Measurements from ENCODE around the gene VANGL1.

The VANGL1 gene

DNA sequence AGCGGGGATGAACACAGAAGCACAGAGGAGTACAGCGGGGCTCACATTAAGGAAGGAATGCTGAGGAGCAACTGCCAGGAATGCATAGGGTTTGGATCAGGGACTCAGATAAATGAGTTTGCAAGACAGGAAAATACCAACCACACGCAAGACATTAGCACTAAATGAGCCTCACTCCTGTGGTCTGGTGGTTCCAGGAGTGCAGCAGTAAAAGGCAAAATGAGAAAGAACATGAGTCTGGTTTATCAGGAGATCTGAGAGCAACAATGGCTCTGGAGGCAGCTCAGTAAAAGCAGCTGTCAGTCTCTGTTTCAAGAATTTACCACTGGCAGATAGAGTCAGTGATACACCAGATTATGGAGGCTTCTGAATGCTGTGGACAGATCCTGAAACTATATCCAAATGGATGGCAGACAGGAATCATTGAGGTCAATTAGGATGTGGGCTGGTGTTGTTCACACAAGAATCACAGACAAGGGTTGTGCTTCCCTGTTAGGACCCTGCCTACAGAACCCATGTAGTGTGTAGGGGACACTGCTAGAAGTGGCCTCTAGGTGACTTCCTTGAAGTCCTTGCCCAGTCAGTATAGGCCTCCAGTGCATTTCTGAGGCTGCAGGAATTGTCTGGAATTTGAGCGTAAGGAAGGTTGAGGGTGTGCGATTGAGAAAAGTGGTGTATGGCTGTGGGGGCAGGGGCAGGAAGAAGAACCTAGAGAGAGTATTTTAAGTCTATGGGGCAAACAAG is 76.4 kb downstream of the VANGL1 start:
- Histone ChIP-seq H3K9ac (no peak overlapping the region), H3K27ac (no peak overlapping the region), H3K79me2 (ENCODE audit: insufficient read depth, low read depth) (no peaks in the 10 kb centered on the region), H3K27me3 (ENCODE audit: insufficient read depth, low read depth) (no peaks in the 10 kb centered on the region), H3K4me3 (IDR thresholded peaks at IDR 0.05; ENCODE audit: insufficient read depth, low read depth, low read length) (no peak overlapping the region), H3K36me3 (ENCODE audit: insufficient read depth) (no peaks in the 10 kb centered on the region), H3K4me2 (no peak overlapping the region), H4K20me1 (ENCODE audit: insufficient read depth) (no peaks in the 10 kb centered on the region), H3K4me1 (ENCODE audit: low read depth, poor library complexity, severe bottlenecking) (no peaks in the 10 kb centered on the region), H2AFZ (ENCODE audit: low read depth) (no peak overlapping the region)
- no peak for TF ChIP-seq CTCF (conservative IDR thresholded peaks at IDR 0.05; ENCODE audit: low read depth, low read length)

DNA sequence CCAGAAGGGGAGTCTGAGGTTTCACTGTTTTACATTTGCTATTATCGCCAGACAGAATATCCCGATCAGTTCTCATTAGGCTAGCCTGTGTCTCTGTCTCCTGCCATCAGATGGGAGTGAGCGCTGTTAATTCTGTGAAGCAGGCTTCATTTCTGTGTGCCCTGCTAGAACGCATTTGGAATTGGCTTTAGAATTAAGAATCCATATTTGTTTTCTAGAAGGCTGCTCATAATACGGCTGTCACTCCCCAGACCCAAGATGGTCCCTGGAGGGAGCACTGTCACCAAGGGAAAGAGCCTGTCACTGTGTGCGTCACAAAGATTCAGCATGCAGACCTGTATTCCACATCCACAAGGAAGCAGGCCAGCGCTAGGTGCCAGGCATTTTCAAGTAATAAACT is 77.5 kb downstream of the VANGL1 start:
- H3K9ac ChIP-seq = no peak overlapping the region
- H2AFZ ChIP-seq (ENCODE audit: low read depth) = no peak overlapping the region
- H3K4me2 ChIP-seq = no peak overlapping the region
- no peak overlapping the region for H3K4me3 ChIP-seq (IDR thresholded peaks at IDR 0.05; ENCODE audit: insufficient read depth, low read depth, low read length)
- H3K27ac ChIP-seq = no peak overlapping the region
- H3K79me2 ChIP-seq (ENCODE audit: insufficient read depth, low read depth) = no peaks in the 10 kb centered on the region
- no peaks in the 10 kb centered on the region for H3K27me3 ChIP-seq (ENCODE audit: insufficient read depth, low read depth)
- TF ChIP-seq CTCF (conservative IDR thresholded peaks at IDR 0.05; ENCODE audit: low read depth, low read length) = no peak
- H3K36me3 ChIP-seq (ENCODE audit: insufficient read depth) = no peaks in the 10 kb centered on the region
- no peaks in the 10 kb centered on the region for H3K4me1 ChIP-seq (ENCODE audit: low read depth, poor library complexity, severe bottlenecking)
- no peaks in the 10 kb centered on the region for H4K20me1 ChIP-seq (ENCODE audit: insufficient read depth)

DNA sequence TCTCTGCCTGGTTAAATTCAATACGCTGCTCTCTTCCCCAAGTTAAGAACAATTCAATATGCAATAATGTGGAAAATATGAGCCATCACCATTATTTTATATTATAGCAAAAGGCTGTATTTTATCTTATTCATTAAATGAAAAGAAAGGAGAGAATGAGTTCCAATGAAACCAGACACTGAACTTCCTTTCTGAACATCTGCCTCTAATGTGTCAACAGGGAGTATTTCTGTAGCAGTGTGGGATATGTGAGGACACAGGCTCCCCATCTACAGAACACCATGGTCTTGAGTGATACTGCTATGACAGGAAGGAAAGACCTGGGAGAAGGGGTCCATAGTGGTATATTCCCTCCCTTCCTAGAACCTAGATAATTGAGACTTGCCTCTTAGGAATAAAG is 80.5 kb downstream of the VANGL1 start:
- Histone ChIP-seq H4K20me1 (ENCODE audit: insufficient read depth) (no peaks in the 10 kb centered on the region), H3K4me2 (no peak overlapping the region), H3K79me2 (ENCODE audit: insufficient read depth, low read depth) (no peaks in the 10 kb centered on the region), H3K27ac (no peak overlapping the region), H3K4me3 (IDR thresholded peaks at IDR 0.05; ENCODE audit: insufficient read depth, low read depth, low read length) (no peak overlapping the region), H3K36me3 (ENCODE audit: insufficient read depth) (no peaks in the 10 kb centered on the region), H3K9ac (no peak overlapping the region), H3K4me1 (ENCODE audit: low read depth, poor library complexity, severe bottlenecking) (no peaks in the 10 kb centered on the region), H2AFZ (ENCODE audit: low read depth) (no peak overlapping the region), H3K27me3 (ENCODE audit: insufficient read depth, low read depth) (no peaks in the 10 kb centered on the region)
- no peak for TF ChIP-seq CTCF (conservative IDR thresholded peaks at IDR 0.05; ENCODE audit: low read depth, low read length)

- H4K20me1 ChIP-seq (ENCODE audit: insufficient read depth) = no peaks in the 10 kb centered on the region
- H3K36me3 ChIP-seq (ENCODE audit: insufficient read depth) = no peaks in the 10 kb centered on the region
- H3K4me3 ChIP-seq (IDR thresholded peaks at IDR 0.05; ENCODE audit: insufficient read depth, low read depth, low read length) = no peak overlapping the region
- H3K27ac ChIP-seq = no peak overlapping the region
- TF ChIP-seq CTCF (conservative IDR thresholded peaks at IDR 0.05; ENCODE audit: low read depth, low read length) = no peak
- no peak overlapping the region for H2AFZ ChIP-seq (ENCODE audit: low read depth)
- no peaks in the 10 kb centered on the region for H3K79me2 ChIP-seq (ENCODE audit: insufficient read depth, low read depth)
- no peak overlapping the region for H3K9ac ChIP-seq
- no peaks in the 10 kb centered on the region for H3K4me1 ChIP-seq (ENCODE audit: low read depth, poor library complexity, severe bottlenecking)
- H3K4me2 ChIP-seq = no peak overlapping the region
- H3K27me3 ChIP-seq (ENCODE audit: insufficient read depth, low read depth) = no peaks in the 10 kb centered on the region
These were observed 82.0 kb downstream of the VANGL1 start for GRCh38 chr1:115723756-115724155.
